Mammary epithelial cell (primary cell): Measurements from ENCODE around the gene SIL1.

Experiments
- EZH2 ChIP-seq: IDR thresholded peaks from 2 replicates; pipeline ENCODE4 v1.6.1; 2012; ENCODE audit warnings: low read length, inconsistent platforms, borderline replicate concordance
- TF ChIP-seq, protein P1 (sequence below), 2 donors: IDR thresholded peaks in 1 of 2; conservative IDR thresholded peaks in 1 of 2; 2 replicates each; pipeline ENCODE4 v1.5.1; 2011 to 2012; ENCODE audit warnings: inconsistent platforms in 2 of 2, low read length in 2 of 2, mild to moderate bottlenecking in 2 of 2, control low read depth in 1 of 2, low read depth in 1 of 2; ENCODE audit not compliant: insufficient read depth in 1 of 2; ENCODE audit errors: extremely low read depth in 1 of 2

DNA sequence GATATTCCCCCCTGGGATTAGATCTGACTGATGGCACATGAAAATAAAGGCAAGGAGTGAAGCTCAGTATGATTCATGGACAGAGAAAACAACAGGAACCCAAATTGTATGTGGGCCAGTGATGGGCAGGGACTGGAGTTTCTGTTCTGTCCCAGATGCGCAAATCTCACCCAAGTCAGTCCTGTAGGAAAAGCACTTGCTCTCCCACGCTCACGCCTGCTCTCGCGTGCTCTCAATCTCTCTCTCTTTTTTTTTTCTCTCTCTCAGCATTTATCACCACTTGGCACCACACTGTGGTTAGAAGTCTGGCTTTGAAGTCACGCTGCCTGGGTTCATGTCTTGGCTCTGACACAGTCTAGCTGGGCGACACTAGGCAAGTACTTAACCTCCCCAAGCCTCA lies 216.6 kb downstream of the SIL1 start:
- no peak for TF ChIP-seq EZH2
- TF ChIP-seq, protein P1, sequence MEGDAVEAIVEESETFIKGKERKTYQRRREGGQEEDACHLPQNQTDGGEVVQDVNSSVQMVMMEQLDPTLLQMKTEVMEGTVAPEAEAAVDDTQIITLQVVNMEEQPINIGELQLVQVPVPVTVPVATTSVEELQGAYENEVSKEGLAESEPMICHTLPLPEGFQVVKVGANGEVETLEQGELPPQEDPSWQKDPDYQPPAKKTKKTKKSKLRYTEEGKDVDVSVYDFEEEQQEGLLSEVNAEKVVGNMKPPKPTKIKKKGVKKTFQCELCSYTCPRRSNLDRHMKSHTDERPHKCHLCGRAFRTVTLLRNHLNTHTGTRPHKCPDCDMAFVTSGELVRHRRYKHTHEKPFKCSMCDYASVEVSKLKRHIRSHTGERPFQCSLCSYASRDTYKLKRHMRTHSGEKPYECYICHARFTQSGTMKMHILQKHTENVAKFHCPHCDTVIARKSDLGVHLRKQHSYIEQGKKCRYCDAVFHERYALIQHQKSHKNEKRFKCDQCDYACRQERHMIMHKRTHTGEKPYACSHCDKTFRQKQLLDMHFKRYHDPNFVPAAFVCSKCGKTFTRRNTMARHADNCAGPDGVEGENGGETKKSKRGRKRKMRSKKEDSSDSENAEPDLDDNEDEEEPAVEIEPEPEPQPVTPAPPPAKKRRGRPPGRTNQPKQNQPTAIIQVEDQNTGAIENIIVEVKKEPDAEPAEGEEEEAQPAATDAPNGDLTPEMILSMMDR (conservative IDR thresholded peaks at IDR 0.05 in 1 of 2, IDR thresholded peaks at IDR 0.05 in 1 of 2; ENCODE audit: extremely low read depth in 1 of 2, insufficient read depth in 1 of 2, low read depth in 1 of 2, low read length in 2 of 2), result no peak
